Measurements from ENCODE around the gene MED16.
"Not testable (repeated sequence)": the region's sequence is repeated elsewhere in the genome, so short reads cannot be mapped to it uniquely, and the experiment has no call there.

Gene MED16

GRCh38 chr19:907183-907853, 14.3 kb upstream of the MED16 start:
- DNase-seq (ENCODE audit: low read depth in 2 of 2), result no peak

GRCh38 chr19:906480-906879, 13.5 kb upstream of the MED16 start:
- no peak for DNase-seq (ENCODE audit: low read depth in 2 of 2)

- DNase-seq (ENCODE audit: low read depth in 2 of 2), result no peak
Measured at GRCh38 chr19:904545-904944, 11.6 kb upstream of the MED16 start.

GRCh38 chr19:903266-903797, 10.3 kb upstream of the MED16 start:
- DNase-seq (ENCODE audit: low read depth in 2 of 2), result no peak

GRCh38 chr19:902446-903226, 9.6 kb upstream of the MED16 start:
- no peak for DNase-seq (ENCODE audit: low read depth in 2 of 2)

GRCh38 chr19:902093-902370, 9.0 kb upstream of the MED16 start:
- DNase-seq (ENCODE audit: low read depth in 2 of 2), result no peak

- DNase-seq (ENCODE audit: low read depth in 2 of 2), result no peak
Measured at GRCh38 chr19:901216-902092, 8.5 kb upstream of the MED16 start.

- no peak for DNase-seq (ENCODE audit: low read depth in 2 of 2)
Measured at GRCh38 chr19:900302-901111, 7.5 kb upstream of the MED16 start.

- no peak for DNase-seq (ENCODE audit: low read depth in 2 of 2)
Measured at GRCh38 chr19:900043-900301, 7.0 kb upstream of the MED16 start.

- no peak for DNase-seq (ENCODE audit: low read depth in 2 of 2)
Measured at GRCh38 chr19:899336-900042, 6.5 kb upstream of the MED16 start.

- DNase-seq (ENCODE audit: low read depth in 2 of 2), result no peak
Measured at GRCh38 chr19:898663-899062, 5.7 kb upstream of the MED16 start.

- no peak for DNase-seq (ENCODE audit: low read depth in 2 of 2)
Measured at GRCh38 chr19:897442-898039, 4.6 kb upstream of the MED16 start.

GRCh38 chr19:896999-897398, 4.0 kb upstream of the MED16 start:
- no peak for DNase-seq (ENCODE audit: low read depth in 2 of 2)

GRCh38 chr19:896434-896833, 3.4 kb upstream of the MED16 start:
- DNase-seq (ENCODE audit: low read depth in 2 of 2), result no peak

GRCh38 chr19:892243-892893, 619 bp downstream of the MED16 start:
- no peak for DNase-seq (ENCODE audit: low read depth in 2 of 2)

- DNase-seq (ENCODE audit: low read depth in 2 of 2), result not testable (repeated sequence)
Measured at GRCh38 chr19:891421-892200, 1.4 kb downstream of the MED16 start.

GRCh38 chr19:890831-891230, 2.2 kb downstream of the MED16 start:
- DNase-seq (ENCODE audit: low read depth in 2 of 2), result no peak

- DNase-seq (ENCODE audit: low read depth in 2 of 2), result no peak
Measured at GRCh38 chr19:889662-890295, 3.2 kb downstream of the MED16 start.
